HG02763 (cell line): Measurements from ENCODE around the gene HAP1.

ENCODE experiments used
- ATAC-seq: cut with Tn5 transposase; IDR thresholded peaks from one replicate; pipeline ENCODE4 v1.9.1; 2021; ENCODE audit warnings: mild to moderate bottlenecking, moderate library complexity; ENCODE audit not compliant: unreplicated experiment

HAP1 gene

DNA sequence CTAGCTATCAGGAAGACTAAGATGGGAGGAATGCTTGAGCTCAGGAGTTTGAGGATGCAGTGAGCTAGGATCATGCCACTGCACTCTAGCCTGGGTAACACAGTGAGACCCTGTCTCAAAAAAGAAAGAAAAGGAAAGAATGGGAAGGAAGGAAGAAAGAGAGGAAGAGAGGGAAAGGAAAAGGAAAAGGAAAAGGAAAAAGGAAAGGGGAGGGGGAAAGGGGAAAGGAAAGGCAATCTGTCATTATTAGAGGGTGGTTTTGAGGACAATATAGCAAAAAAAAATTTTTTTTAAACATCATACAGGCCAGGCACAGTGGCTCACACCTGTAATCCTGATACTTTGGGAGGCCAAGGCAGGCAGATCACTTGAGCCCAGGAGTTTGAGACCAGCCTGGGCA is 31.7 kb upstream of the HAP1 start:
- ATAC-seq: no peak

DNA sequence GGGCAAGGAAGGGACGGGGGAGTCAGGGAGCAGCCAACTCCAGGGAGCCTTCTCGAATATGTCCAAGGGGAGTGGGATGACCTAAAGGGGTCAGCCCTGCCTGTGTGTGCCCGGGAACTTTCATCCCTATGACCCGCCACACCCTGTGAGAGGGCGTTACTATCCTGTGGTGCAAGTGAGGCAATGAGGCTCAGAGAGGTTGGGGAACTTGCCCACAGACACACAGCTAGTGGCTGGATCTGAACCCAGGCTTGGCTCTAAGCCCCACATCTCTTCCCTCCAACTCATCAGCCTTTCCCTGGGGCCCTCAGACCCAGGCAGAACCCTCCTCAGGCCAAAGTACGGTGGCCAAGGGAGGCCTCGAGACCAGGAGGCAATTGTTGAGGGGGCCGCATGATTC is 28.9 kb upstream of the HAP1 start:
- no peak for ATAC-seq

DNA sequence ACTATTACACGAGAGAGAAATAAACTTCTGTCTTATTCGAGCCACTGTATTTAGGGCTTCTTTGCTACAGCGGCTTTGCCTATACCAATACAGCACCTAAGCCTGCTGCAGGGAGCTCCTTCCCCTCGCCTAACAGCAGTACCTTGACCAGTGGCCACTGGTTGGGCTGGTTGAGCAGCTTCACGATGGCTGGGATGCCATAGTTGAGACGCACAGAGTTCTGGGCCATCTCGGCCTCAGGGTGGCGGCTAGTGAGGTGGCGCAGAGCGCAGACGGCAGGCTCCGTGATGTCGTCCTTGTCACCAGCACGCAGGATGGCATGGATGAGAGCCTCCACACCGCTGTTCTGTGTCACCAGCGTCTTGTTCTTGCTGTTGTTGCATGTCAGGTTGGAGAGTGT is 28.4 kb upstream of the HAP1 start:
- ATAC-seq: no peak

DNA sequence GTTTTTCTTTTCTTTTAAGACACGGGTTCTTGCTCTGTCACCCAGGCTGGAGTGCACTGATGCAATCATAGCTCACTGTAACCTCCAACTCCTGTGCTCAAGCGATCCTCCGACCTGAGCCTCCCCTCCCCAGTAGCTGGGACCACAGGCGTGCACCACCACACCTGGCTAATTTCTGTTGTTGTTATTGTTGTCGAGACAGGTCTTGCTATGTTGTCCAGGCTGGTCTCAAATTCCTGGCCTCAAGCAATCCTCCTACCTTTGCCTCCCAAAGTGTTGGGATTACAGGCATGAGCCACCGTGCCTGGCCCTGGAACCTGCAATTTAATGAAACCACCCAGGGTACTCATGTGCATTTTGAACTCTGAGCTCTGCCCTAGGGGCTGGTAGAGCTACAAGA is 27.9 kb upstream of the HAP1 start:
- no peak for ATAC-seq

DNA sequence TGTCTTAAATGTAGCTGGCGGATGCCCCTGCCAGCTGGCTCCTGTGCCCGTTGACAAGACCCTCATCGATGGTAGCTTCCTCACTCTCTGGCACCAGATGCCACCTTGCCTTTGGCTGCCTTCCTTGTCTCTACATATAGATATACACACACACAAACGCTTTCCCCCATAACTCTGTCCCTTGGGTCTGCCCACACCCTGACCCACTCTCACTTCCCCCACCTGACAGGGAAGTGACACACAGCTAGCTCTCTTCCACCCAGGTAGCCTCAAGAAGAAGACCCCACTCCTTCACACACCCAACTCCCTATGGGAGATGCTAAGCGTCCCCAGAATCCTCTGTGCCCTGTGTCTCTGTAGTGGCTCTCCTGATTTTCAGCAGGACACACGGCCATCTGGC is 26.4 kb upstream of the HAP1 start:
- ATAC-seq: no peak

DNA sequence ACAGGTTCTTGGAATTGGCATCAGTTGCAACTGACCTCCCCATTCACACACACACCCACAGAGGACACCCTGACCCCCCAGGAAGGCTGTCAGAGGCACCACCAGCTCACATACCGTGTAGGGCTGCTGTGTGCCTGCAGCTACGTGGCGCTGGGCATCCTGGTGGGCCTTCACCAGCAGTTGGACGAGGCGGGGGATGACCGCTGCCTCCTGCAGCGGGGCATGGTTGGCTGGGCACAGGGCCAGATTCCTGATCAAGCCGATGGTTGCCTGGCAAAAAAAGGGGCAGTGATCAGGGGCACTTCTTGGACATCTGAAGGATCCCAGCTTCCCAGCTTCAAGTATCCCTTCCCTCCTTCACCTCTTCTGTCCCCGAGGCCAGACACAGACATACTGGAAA is 24.2 kb upstream of the HAP1 start:
- ATAC-seq: no peak

DNA sequence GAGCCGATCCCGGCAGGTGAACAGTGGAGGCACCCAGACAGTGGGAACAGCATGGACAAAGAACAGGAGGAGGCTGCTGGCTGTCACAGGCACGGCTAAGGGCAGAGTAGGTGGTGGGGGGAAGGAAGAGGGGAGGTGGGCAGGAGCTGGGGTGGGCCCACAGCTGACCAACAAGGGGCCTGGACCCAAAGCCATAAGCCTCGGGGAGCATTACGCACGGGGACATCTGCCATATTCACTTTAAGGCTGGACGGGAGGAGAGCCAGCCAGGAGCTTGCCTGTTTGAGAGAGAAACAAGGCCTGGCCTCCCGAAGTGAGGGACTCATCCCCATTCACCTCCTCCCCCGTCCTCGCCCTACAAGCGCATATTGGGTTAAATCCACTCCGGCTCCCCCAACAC is 19.6 kb upstream of the HAP1 start:
- no peak for ATAC-seq

DNA sequence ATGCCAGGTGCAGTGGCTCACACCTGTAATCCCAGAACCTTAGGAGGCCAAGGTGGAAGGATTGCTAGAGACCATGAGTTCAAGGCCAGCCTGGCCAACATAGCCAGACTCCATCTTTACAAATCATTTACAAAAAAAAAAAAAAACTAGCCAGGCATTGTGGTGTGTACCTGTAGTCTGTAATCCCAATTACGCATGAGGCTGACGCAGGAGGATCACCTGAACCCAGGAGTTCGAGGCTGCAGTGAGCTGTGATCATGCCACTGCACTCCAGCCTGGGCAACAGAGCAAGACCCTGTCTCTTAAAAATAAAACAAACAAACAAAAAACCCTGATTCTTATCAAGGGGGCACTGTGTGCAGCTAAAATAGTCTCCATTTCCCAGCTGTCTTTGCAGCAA is 16.8 kb upstream of the HAP1 start:
- no peak for ATAC-seq

DNA sequence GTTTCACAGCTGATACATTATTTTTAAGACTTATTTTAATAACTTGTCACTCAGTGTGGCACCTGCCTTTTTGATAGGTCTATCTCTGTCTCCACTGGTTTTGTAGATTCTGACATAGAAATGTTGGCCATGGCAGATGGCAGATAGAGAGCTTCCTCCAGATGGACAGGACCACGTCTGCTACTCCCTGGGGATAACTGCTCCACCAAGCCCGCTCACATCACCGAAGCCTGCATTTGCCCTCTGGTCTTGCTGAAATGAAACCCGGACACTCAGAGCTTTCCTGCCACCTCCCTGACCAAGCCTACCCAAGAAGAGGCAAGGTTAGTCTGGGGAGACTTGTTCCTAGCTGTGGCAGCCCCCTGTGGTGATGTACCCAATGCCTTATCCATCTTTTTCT is 16.4 kb upstream of the HAP1 start:
- ATAC-seq: no peak

DNA sequence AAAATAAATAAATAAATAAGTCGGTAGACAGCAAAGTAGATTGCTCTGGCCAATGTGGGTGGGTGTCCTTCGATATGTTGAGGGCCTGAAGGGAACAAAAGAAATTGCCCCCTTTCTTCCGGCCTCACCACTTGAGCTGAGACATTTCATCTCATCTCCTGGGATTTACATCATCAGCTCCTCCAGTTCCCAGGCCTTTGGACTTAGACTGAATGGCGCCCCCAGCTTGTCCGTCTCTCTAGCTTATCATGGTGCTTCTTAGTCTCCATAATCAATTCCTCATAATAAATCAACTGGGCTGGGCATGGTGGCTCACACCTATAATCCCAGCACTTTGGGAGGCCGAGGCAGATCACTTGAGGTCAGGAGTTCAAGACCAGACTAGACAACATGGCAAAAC is 13.8 kb upstream of the HAP1 start:
- no peak for ATAC-seq

DNA sequence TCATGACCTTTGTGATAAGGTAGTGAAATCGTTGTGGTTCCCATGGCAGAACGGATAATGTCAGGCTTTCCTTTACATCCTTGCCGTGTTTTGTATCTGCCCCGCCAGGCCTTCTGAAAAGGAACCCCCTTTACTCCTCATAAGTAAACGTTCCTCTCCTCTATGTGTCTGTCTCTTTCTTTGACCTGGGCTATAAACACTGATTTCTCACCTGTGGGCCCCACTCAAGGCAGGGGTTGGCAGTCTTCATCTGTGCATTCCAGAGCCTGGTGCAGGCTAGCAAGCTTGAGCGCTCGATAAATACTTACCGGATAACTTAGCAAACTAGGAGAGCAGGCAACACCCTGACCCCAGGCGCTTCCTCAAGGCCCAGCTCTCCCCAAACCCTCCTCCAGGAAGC is 7.3 kb upstream of the HAP1 start:
- ATAC-seq: no peak

DNA sequence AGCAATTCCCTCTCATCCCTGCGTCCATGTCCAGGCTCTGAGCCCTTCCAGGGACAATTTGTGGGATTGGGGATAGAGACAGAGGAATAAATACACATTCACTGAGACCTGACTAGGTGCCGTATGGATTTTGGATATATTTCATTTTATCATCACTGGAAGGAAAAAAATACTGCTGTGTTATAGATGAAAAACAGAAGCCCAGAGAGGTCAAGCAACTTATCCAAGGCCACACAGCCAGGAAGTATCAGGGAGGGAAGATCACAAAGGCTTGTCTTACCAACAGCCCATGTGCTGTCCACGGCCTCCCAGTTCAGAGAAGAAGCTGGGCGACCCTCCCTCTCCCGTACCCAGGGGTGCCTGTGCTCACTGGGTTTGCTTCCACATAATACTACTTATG is 6.1 kb upstream of the HAP1 start:
- no peak for ATAC-seq

DNA sequence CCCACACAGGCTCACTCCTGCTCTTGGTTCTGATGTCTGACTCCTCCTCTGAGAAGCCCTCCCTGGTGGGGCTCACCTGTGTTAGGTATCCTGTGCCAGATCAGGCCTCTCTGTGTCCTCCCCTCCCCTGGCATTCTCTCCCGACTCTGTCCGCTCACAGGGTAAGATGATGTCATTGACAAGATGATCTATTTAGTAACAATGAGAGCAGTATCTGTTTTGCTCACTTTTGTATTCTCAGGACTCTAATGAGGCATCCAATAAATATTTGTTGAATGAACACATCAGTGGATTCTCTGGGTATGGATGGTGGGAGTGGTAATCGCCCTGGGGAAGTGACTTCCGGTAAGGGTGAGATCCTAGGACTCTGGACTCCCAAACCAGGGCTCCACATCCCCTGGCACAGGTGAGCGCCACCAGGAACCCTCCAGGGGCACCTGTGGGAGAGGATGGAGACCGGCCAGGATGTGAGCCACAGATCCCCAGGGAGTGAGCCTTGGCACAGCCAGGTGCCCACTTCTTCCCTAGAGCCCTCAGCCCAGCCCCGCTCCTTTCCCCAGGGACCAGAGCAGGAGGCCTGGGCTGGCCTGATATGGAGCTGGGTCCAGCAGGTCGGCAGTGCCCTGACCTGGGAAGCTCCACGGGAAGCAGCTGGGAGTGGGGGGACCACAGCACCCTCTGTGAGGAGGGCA is 5.4 kb upstream of the HAP1 start:
- no peak for ATAC-seq

DNA sequence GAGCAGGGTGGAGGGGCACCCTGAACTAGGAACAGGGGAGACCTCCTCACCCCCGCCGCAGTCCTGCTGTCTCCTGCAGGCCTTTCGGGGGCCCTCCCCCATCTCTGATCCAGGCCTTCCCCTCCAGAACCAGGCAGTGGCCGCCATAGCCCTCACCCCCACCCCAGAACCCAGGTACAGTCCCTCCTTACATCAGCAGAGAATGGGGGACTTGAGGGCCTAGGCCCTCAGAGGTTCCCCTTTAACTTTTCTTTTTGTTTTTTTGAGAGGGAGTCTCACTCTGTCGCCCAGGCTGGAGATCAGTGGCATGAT is 4.3 kb upstream of the HAP1 start:
- ATAC-seq: no peak

DNA sequence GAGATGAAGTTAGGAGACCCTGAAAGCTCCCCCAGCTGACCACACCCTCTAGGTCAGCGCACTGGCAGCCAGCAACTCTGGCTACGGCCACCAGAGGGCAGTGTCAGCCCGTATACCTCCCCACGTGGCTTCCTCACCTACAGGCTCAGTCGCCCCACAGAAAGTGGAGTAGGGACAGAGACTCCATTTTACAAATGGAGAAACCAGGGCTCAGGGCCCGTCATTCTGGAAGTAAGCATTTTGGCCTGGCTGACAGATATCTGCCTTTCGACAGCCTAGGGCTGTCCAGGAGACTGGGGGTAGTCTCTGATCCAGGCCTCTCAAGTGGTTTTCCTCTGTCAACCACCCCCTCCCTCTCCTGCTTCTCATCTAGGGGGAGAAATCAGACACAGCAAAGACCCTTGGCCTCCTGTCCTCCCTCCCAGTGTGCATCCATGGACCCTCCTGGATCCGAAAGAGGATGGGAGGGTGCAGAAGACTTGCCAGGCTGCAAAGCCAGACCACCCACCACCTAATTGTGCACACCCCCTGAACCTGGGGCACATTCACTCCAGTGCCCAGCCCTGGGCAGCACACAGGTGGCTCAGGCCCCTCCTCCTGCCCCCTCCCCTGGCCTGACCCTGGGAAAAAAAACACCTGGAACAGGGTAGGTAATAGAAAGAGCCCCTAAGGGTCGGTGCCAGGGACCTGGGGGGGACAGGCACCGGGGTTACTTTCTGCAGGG is 3.8 kb upstream of the HAP1 start:
- ATAC-seq: no peak

DNA sequence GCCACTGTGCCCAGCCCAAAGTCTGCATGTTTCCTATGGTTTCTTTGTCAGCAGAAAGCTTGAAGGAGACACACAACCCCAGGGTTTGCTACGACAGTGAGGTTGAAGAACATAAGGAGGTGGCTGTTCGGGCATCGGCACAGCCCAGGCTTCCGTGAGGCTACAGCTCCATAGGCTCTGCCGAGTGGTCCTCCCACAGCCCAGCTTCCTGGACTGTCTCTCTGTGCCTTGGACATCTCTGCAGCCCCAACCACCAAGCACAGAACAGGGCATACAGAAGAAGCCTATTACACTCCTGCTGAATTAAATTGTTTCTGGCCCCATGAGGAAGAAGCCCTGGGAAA is 3.2 kb upstream of the HAP1 start:
- no peak for ATAC-seq

DNA sequence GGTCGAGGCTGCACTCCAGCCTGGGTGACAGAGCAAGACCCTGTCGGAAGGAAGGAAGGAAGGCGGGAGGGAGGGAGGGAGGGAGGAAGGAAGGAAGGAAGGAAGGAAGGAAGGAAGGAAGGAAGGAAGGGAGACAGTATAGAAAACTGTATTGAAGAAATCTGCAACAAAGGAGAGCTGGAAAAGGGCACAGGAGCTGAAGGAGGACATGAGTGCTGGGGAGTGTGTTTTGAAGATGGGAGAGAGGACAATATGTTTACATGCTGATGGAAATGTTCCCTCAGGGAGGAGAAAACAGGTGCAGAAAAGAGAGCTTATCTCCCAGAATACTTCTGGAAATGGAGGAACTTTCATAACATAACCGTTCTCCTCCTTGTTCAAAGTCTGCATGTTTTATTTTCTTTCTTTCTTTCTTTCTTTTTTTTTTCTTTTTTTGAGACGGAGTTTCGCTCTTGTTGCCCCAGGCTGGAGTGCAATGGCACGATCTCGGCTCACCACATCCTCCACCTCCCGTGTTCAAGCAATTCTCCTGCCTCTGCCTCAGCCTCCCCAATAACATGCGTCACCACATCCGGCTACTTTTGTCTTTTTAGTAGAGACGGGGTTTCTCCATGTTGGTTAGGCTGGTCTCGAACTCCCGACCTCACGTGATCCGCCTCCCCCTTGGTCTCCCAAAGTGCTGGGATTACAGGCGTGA is 2.7 kb upstream of the HAP1 start:
- ATAC-seq: no peak

DNA sequence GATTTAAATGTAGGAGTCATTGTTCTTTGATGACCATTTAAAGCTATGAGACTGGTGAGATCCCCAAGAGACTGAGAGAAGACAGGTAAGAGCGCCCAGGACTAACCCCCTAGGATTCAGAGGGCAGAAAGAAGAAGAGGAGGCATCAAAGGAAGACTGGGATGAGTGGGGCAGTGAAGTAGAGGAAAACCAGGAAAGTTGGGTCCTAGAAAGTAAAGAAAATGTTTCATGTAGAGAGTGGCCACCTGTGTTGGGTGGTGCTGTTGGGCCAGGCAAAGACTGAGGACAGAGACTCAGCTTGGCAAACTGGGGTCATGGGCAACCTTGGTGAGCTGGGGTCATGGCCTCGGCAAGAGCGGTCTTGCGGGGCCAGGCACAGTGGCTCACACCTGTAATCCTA is 1.3 kb upstream of the HAP1 start:
- no peak for ATAC-seq

DNA sequence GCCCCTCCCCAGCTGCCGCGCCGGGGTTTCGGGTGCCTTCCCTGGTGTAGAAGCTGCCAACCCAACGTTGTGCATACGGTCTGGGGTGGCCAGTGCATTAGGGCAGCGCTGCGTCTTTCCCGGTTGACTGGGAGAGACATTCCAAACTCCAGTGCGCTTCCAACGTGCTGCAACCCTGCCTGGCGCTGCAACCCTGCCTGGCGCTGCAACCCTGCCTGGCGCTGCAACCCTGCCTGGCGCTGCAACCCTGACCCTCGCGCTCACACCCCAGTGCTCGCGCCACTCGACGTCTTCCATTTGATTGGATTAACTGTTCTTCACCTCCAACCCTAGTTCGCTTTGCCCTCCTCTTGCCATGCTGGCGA is 488 bp upstream of the HAP1 start:
- ATAC-seq: no peak

DNA sequence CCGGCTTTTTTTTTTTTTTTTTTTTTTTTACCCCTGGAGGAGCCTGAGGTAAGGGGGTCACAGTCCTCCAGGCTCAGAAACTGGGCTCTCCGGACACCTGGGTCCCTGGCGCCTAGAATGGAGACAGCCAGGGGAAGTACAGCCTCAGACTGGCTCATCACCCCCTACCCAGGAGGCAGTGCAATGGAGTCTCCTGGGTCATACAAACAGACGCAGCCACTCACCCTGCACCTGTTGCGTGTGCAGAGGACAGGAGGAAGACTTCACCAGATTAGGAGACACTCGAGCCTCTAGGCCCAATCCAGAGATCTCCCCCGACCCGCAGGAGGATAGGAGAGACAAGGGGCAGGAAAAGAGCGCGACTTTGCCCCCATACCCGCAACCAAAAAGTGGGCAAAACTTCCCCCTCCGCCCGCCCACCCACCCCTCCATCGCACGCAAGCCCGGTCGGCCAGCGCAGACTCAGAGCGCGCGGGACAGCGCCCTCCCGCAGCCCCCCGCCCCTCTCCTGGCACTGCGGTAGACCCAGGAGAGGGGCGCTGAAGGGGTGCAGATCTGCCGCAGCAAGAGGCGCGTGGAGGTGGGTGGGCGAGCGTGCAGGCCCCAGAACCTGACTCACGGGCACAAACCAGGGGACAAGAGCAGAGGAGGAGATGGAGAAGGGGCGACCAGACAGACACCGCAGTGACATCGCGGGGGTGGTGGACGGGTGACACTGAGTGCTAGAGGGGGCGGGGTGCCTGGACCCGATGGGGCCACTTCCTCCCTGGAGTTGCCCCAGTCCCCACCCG is 900 bp downstream of the HAP1 start:
- ATAC-seq: no peak

DNA sequence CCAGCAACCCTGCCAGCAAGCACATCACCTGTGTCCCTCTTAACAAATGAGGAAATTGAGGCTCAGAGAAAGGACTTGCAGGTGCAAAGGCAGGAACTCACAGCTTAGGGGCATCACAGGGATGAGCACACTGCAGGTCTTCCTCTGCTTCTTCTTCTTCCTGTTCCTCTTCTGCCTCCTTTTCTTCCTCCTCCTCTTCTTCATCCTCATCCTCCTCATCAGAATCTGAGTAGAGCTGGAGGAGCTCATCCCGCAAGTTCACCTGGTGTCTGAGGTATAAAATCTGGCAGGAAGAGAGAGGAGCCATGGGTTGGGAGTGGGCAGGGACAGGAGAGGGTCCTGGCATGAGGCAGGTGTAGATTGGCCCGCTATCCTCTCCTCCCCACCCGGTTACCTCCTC is 2.6 kb downstream of the HAP1 start:
- no peak for ATAC-seq

DNA sequence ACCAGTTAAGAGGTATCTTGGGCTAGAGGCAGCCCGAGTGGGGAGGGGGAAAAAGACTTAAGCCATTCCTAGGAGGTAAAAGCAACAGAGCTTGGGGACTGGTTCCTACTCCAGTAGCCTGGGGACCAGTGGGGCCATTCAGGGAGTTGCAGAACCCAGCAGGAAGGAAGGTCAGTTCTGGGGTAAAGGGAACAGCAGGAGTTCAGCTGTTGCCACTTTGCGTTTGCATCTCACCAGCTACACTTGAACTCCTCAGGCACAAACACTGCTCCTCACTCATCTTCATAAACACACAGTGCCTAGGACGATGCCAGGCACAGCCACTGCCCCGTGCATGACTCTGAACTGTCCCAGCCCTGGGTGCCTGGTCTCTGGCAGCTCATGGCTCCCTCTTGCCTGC is 4.0 kb downstream of the HAP1 start:
- no peak for ATAC-seq
